ENCODE measurements around the gene ZIC1. TPM values are rescaled to one million over a fixed set of nuclear protein-coding genes. Genes with fewer than 3 reads are reported as not detected.

ZIC1 gene
- not detected for total RNA-seq

GRCh38 chr3:147409143-147410115 is at the start of gene ZIC1:
Gene ZIC1, plus strand, starts transcription at chr3:147409365. Its CDS starts 748 bp downstream, at chr3:147410113.
- Mint-ChIP-seq H3K27ac (peak within 1 kb of the TSS; percentile 89), H3K4me3 (peak within 1 kb of the TSS; percentile 27 to 59), H3K36me3 (ENCODE audit: insufficient read depth in 2 of 2) (peaks cover 19 to 22% of the 10 kb centered on the region in 2 donors), H3K27me3 (ENCODE audit: low read depth) (peaks cover 80% of the 10 kb centered on the region), H3K4me1 (ENCODE audit: low read depth) (peaks cover 31% of the 10 kb centered on the region), H3K9me3 (peaks cover 4 to 6% of the 10 kb centered on the region in 2 donors)
- DNase-seq (no peak), ATAC-seq (replicated peaks in 1 of 2) (no peak)

- no peaks in the 10 kb centered on the region for H3K4me1 Mint-ChIP-seq (ENCODE audit: low read depth)
- peaks cover 2 to 3% of the 10 kb centered on the region in 2 donors for H3K9me3 Mint-ChIP-seq
- H3K4me3 Mint-ChIP-seq = no peak overlapping the region
- DNase-seq (no peak), ATAC-seq (replicated peaks in 1 of 2) (no peak)
- H3K27me3 Mint-ChIP-seq (ENCODE audit: low read depth) = peaks cover 68% of the 10 kb centered on the region
- no peak overlapping the region for H3K27ac Mint-ChIP-seq
- peaks cover 0 to 6% of the 10 kb centered on the region in 2 donors for H3K36me3 Mint-ChIP-seq (ENCODE audit: insufficient read depth in 2 of 2)
Measured at GRCh38 chr3:147360051-147360439, 49.1 kb upstream of the ZIC1 start.

- H3K36me3 Mint-ChIP-seq (ENCODE audit: insufficient read depth in 2 of 2) = peaks cover 0 to 6% of the 10 kb centered on the region in 2 donors
- peak overlapping the region in 1 of 2 donors; percentile 20 for H3K4me3 Mint-ChIP-seq
- H3K4me1 Mint-ChIP-seq (ENCODE audit: low read depth) = no peaks in the 10 kb centered on the region
- ATAC-seq (replicated peaks in 1 of 2) = no peak
- no peak for DNase-seq
- peaks cover 0 to 2% of the 10 kb centered on the region in 2 donors for H3K9me3 Mint-ChIP-seq
- no peak overlapping the region for H3K27ac Mint-ChIP-seq
- H3K27me3 Mint-ChIP-seq (ENCODE audit: low read depth) = peaks cover 60% of the 10 kb centered on the region
Measured at GRCh38 chr3:147360646-147361453, 48.3 kb upstream of the ZIC1 start.

- Mint-ChIP-seq H3K27ac (no peak overlapping the region), H3K27me3 (ENCODE audit: low read depth) (peaks cover 51% of the 10 kb centered on the region), H3K4me3 (no peak overlapping the region), H3K36me3 (ENCODE audit: insufficient read depth in 2 of 2) (peaks cover 0 to 6% of the 10 kb centered on the region in 2 donors), H3K4me1 (ENCODE audit: low read depth) (no peaks in the 10 kb centered on the region), H3K9me3 (peaks cover 0 to 2% of the 10 kb centered on the region in 2 donors)
- peak; percentile 47 to 59 for DNase-seq
- no peak for ATAC-seq (replicated peaks in 1 of 2)
Measured at GRCh38 chr3:147361454-147362420, 47.4 kb upstream of the ZIC1 start.

GRCh38 chr3:147364771-147365170 is 44.4 kb upstream of the ZIC1 start:
- ATAC-seq (replicated peaks in 1 of 2) = no peak
- H3K4me1 Mint-ChIP-seq (ENCODE audit: low read depth) = no peaks in the 10 kb centered on the region
- no peak overlapping the region for H3K4me3 Mint-ChIP-seq
- no peak for DNase-seq
- H3K27ac Mint-ChIP-seq = no peak overlapping the region
- H3K9me3 Mint-ChIP-seq = peaks cover 0 to 2% of the 10 kb centered on the region in 2 donors
- H3K36me3 Mint-ChIP-seq (ENCODE audit: insufficient read depth in 2 of 2) = peaks cover 3 to 9% of the 10 kb centered on the region in 2 donors
- peaks cover 45% of the 10 kb centered on the region for H3K27me3 Mint-ChIP-seq (ENCODE audit: low read depth)

- Mint-ChIP-seq H3K4me3 (no peak overlapping the region), H3K27ac (no peak overlapping the region), H3K4me1 (ENCODE audit: low read depth) (no peaks in the 10 kb centered on the region), H3K36me3 (ENCODE audit: insufficient read depth in 2 of 2) (peaks cover 3 to 9% of the 10 kb centered on the region in 2 donors), H3K27me3 (ENCODE audit: low read depth) (peaks cover 45% of the 10 kb centered on the region), H3K9me3 (peaks cover 0 to 2% of the 10 kb centered on the region in 2 donors)
- DNase-seq (no peak), ATAC-seq (replicated peaks in 1 of 2) (no peak)
Measured at GRCh38 chr3:147365196-147366115, 43.7 kb upstream of the ZIC1 start.

GRCh38 chr3:147367676-147368075 is 41.5 kb upstream of the ZIC1 start:
- H3K4me1 Mint-ChIP-seq (ENCODE audit: low read depth) = no peaks in the 10 kb centered on the region
- ATAC-seq (replicated peaks in 1 of 2) (no peak), DNase-seq (no peak)
- H3K27ac Mint-ChIP-seq = no peak overlapping the region
- H3K27me3 Mint-ChIP-seq (ENCODE audit: low read depth) = peaks cover 48% of the 10 kb centered on the region
- peaks cover 3 to 7% of the 10 kb centered on the region in 2 donors for H3K36me3 Mint-ChIP-seq (ENCODE audit: insufficient read depth in 2 of 2)
- H3K4me3 Mint-ChIP-seq = no peak overlapping the region
- peaks cover 0 to 2% of the 10 kb centered on the region in 2 donors for H3K9me3 Mint-ChIP-seq

GRCh38 chr3:147368151-147368550 is 41.0 kb upstream of the ZIC1 start:
- peaks cover 3 to 7% of the 10 kb centered on the region in 2 donors for H3K36me3 Mint-ChIP-seq (ENCODE audit: insufficient read depth in 2 of 2)
- no peaks in the 10 kb centered on the region for H3K4me1 Mint-ChIP-seq (ENCODE audit: low read depth)
- H3K4me3 Mint-ChIP-seq = no peak overlapping the region
- H3K9me3 Mint-ChIP-seq = peaks cover 0 to 2% of the 10 kb centered on the region in 2 donors
- peaks cover 53% of the 10 kb centered on the region for H3K27me3 Mint-ChIP-seq (ENCODE audit: low read depth)
- DNase-seq = no peak
- H3K27ac Mint-ChIP-seq = no peak overlapping the region
- ATAC-seq (replicated peaks in 1 of 2) = no peak

GRCh38 chr3:147368561-147369221 is 40.5 kb upstream of the ZIC1 start:
- Mint-ChIP-seq H3K27ac (no peak overlapping the region), H3K4me1 (ENCODE audit: low read depth) (no peaks in the 10 kb centered on the region), H3K4me3 (no peak overlapping the region), H3K9me3 (peaks cover 0 to 2% of the 10 kb centered on the region in 2 donors), H3K36me3 (ENCODE audit: insufficient read depth in 2 of 2) (peaks cover 3 to 7% of the 10 kb centered on the region in 2 donors), H3K27me3 (ENCODE audit: low read depth) (peaks cover 58% of the 10 kb centered on the region)
- no peak for DNase-seq
- ATAC-seq (replicated peaks in 1 of 2) = no peak

- no peak for ATAC-seq (replicated peaks in 1 of 2)
Measured at GRCh38 chr3:147369231-147369630, 39.9 kb upstream of the ZIC1 start.

GRCh38 chr3:147369661-147370123 is 39.5 kb upstream of the ZIC1 start:
- DNase-seq (no peak), ATAC-seq (replicated peaks in 1 of 2) (no peak)
- Mint-ChIP-seq H3K9me3 (peaks cover 0 to 1% of the 10 kb centered on the region in 2 donors), H3K4me1 (ENCODE audit: low read depth) (no peaks in the 10 kb centered on the region), H3K27ac (no peak overlapping the region), H3K27me3 (ENCODE audit: low read depth) (peaks cover 67% of the 10 kb centered on the region), H3K36me3 (ENCODE audit: insufficient read depth in 2 of 2) (peaks cover 3 to 7% of the 10 kb centered on the region in 2 donors), H3K4me3 (no peak overlapping the region)

More at GRCh38 chr3:147369231-147369630, 39.9 kb upstream of the ZIC1 start:
- Mint-ChIP-seq H3K27me3 (ENCODE audit: low read depth) (peaks cover 64% of the 10 kb centered on the region), H3K4me3 (no peak overlapping the region), H3K4me1 (ENCODE audit: low read depth) (no peaks in the 10 kb centered on the region), H3K36me3 (ENCODE audit: insufficient read depth in 2 of 2) (peaks cover 3 to 7% of the 10 kb centered on the region in 2 donors), H3K27ac (no peak overlapping the region), H3K9me3 (peaks cover 0 to 2% of the 10 kb centered on the region in 2 donors)
- no peak for DNase-seq
